Epithelial cell of esophagus (primary cell): ENCODE data around the gene FZD7.

Experiments
- DNase-seq: peaks from one replicate; pipeline ENCODE4 v3.0.0; 2010; ENCODE audit warnings: low read depth
- H3K4me3 ChIP-seq: 2 replicates; pipeline ENCODE4 v1.5.1; 2011; ENCODE audit warnings: mild to moderate bottlenecking, low read length, control low read depth
- TF ChIP-seq, protein P1 (sequence below): IDR thresholded peaks from 2 replicates; pipeline ENCODE4 v1.5.1; 2011; ENCODE audit warnings: low read depth, mild to moderate bottlenecking, low read length, control low read depth, inconsistent platforms; ENCODE audit not compliant: insufficient read depth; ENCODE audit errors: missing control alignments

Gene FZD7

DNA sequence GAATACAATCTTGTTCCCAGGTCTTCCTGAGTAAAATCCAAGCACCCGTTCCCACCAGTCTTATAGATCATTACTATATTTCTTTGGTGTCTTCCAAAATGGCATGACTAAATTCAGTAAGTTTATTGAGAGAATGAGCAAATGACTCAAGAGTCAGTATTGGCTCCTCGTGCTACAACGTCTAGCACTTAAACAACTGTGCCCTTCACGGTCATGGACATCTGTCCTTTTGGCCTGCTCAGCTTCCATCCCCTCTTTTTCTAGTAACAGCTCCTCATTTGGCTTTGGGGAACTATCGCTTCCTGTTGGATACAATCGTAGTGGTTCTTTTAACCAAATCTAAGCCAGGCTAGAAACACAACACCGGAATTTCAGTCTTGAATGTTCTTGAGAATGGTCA lies 24.1 kb upstream of the FZD7 start:
- no peak for DNase-seq
- no peak overlapping the region for H3K4me3 ChIP-seq
- TF ChIP-seq, protein P1, sequence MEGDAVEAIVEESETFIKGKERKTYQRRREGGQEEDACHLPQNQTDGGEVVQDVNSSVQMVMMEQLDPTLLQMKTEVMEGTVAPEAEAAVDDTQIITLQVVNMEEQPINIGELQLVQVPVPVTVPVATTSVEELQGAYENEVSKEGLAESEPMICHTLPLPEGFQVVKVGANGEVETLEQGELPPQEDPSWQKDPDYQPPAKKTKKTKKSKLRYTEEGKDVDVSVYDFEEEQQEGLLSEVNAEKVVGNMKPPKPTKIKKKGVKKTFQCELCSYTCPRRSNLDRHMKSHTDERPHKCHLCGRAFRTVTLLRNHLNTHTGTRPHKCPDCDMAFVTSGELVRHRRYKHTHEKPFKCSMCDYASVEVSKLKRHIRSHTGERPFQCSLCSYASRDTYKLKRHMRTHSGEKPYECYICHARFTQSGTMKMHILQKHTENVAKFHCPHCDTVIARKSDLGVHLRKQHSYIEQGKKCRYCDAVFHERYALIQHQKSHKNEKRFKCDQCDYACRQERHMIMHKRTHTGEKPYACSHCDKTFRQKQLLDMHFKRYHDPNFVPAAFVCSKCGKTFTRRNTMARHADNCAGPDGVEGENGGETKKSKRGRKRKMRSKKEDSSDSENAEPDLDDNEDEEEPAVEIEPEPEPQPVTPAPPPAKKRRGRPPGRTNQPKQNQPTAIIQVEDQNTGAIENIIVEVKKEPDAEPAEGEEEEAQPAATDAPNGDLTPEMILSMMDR, result no peak

DNA sequence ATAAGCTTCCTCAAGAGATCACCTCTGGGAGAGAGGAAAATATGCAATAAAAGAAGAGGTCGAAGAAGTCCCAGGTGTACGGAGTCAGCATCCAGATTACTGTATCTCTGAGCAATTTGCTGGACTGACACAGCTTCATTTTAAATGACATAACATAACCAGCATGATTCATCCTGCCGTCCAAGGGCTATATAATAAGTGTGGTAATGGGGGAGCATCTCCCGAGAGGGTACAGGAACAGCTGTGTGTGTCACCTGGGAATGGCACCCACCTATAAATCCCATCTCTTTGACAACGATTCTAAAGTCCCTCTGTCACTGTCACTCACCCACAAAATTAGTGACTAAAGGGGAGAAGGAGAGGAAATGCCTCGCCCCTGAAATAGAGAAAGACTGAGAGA lies 19.3 kb upstream of the FZD7 start:
- TF ChIP-seq, protein P1, result no peak
- H3K4me3 ChIP-seq, result no peak overlapping the region
- peak; percentile 45 for DNase-seq

DNA sequence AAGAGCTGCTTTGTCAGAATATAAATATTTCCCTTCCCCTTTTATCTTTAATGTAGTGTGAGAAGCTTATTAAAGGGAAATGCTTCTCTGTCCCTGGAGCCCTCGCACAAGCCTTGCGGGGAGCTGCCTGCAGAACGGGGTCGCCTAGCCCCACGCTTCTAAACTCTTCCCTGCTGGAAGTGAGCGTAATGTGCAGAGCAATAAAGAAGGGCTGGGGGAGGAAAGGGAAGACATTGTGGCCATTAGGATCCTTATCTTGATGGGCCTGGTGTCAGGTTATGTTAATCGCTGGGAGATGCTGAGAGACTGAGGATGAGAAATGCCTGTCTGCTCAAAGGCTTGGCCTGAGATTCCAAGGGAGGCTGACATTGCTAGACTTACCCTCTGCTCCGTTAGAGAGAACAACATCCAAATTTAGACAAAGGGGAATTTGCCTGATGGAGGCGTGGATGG lies 18.9 kb upstream of the FZD7 start:
- DNase-seq, result no peak
- TF ChIP-seq, protein P1, result no peak
- no peak overlapping the region for H3K4me3 ChIP-seq

DNA sequence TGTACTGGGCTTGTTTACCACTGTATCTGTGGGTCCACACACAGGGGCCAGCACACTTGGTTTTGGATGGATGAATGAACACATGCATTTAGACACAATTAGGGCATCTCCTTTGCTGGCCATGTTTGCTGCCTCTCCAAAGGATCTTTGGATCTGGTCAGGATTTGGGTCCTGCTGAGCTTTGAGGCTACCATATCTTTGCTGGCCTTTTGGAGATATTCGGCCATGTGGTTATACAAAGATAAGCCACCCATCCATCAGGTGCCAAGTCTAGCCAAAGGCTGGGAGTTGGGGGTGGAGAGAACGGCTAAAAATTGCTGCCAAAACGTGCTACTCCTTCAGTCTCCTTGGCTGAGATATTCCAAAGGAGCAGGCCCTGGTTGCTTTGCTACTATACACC lies 18.2 kb upstream of the FZD7 start:
- H3K4me3 ChIP-seq, result no peak overlapping the region
- no peak for DNase-seq
- TF ChIP-seq, protein P1, result no peak

DNA sequence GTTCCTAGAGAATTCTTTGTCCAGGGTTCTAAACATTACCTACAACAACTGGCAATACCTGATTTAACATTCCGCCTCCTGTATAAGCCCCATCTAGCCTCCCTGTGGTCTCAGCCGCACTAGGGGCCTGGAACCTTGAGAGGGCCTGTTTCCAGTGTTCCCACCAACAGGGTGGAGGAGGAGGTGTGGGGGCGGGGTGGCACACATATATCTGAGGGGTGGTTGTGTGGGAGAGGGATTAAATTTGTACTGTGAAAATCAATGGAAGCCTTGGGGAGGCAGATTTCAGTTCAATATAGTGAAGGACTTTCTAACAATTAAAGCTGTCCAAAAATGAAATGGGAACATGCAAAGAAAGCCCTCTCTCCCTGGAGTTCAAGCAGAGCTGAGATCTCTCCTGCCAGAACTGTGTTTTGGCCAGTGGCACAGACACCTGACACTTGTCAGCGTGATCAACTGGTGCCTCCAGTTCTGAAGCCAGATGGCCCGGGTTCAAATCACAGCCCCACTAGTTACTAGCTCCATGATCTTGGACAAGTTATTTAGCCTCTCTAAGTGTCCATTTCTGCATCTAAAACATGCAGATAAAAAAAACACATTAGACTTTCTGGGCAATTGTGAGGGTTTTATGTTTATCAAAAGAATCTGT lies 17.0 kb upstream of the FZD7 start:
- no peak overlapping the region for H3K4me3 ChIP-seq
- no peak for DNase-seq
- TF ChIP-seq, protein P1, result no peak

DNA sequence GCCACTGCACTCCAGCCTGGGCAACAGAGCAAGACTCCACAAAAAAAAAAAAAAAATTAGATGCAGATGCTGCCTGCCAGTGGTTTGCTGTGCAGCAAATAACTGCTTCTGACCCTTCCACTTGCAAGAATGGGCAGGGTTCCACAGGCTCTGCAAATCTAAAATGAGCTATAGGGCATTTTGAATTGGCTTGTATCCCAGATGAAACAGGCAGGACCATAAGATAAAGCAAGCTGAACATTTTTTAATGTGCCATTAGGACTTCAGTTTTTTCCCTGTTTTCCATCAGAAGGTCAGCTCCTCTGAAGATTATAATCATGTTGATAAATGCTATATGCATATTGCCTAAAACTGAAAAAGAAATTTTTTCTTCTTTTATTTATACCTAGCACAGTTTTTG lies 15.7 kb upstream of the FZD7 start:
- no peak overlapping the region for H3K4me3 ChIP-seq
- TF ChIP-seq, protein P1, result no peak
- DNase-seq, result no peak

DNA sequence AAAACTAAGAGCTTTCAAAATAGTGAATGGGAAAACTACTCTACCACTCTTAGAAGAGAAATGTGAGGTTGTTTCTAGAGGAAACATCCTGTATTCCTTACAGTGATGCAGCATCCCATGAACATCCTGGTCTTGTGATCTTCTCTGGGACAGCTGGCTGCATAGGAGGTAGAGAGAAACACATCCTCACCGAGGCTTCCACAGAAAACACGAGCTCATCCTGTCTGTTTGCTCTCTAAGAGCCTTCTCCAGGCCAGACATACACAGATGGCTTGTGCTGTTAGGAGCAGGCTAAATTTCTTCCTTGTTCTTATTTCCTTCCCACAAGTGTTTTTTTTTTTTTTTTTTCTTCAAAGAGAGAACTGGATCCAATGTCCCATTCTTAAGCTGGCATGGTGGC lies 14.7 kb upstream of the FZD7 start:
- TF ChIP-seq, protein P1, result no peak
- DNase-seq, result no peak
- no peak overlapping the region for H3K4me3 ChIP-seq
